ENCODE measurements around the gene GHITM.

DNA sequence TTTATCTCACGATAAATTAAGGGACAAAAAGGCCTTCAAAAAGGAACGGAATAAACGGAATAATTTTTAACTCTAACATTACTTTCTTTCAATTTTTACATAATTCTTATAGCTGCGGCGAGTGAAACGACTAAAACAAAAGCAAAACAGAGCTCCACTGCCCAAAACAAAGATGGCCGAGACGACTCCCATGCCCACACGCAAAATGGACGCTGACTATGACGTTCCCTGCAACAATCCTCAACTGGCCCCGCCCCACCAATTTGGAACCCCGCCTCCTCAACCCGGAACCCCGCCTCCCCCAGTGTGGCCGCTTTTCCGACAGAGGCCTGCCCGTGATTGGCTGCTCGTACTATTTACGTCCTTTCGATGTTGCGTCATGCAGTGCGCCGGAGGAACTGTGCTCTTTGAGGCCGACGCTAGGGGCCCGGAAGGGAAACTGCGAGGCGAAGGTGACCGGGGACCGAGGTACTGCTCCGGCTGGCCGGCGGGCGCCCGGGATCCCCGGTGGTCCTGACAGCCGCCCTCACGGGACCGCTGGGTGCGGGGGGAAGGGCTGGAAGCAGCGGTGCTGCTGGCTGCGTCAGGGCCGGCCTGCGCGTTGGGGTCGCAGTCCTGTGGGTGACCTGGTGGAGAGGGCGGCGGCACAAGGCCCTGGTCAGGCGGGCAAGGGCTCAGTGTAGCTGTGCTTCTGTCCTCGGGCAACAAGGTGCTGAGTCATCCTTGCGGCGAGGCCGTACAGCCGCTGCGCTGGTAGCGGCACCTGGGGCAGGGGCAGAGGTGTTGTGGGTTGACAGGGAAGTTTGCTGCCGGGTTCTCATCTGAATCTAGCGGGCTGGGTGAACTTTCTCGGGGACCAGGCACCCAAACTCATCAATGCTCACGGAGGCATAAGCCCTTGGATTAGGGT lies at the start of gene GHITM:
- TF ChIP-seq POLR2A (IDR thresholded peaks at IDR 0.05) = peak; percentile 92 to 95
- TF ChIP-seq, protein P1, sequence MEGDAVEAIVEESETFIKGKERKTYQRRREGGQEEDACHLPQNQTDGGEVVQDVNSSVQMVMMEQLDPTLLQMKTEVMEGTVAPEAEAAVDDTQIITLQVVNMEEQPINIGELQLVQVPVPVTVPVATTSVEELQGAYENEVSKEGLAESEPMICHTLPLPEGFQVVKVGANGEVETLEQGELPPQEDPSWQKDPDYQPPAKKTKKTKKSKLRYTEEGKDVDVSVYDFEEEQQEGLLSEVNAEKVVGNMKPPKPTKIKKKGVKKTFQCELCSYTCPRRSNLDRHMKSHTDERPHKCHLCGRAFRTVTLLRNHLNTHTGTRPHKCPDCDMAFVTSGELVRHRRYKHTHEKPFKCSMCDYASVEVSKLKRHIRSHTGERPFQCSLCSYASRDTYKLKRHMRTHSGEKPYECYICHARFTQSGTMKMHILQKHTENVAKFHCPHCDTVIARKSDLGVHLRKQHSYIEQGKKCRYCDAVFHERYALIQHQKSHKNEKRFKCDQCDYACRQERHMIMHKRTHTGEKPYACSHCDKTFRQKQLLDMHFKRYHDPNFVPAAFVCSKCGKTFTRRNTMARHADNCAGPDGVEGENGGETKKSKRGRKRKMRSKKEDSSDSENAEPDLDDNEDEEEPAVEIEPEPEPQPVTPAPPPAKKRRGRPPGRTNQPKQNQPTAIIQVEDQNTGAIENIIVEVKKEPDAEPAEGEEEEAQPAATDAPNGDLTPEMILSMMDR (IDR thresholded peaks at IDR 0.05) = peak; percentile 8 to 70 (median 46)
